Fibroblast of villous mesenchyme (primary cell): Measurements from ENCODE around the gene SEC14L2. TPM values are rescaled to one million over a fixed set of nuclear protein-coding genes. Genes with fewer than 3 reads are reported as not detected.
A peak's percentile ranks its signal among the peaks of the same experiment; 100 is the strongest.

Source experiments
- DNase-seq: peaks from one replicate; pipeline ENCODE4 v3.0.0-alpha.2; 2010; ENCODE audit warnings: low read depth
- H3K4me3 ChIP-seq: 2 replicates; pipeline ENCODE4 v1.5.1; 2011; ENCODE audit warnings: low read depth, mild to moderate bottlenecking, low read length
- CTCF ChIP-seq: IDR thresholded peaks from 2 replicates; pipeline ENCODE4 v1.5.1; 2012; ENCODE audit warnings: low read depth, mild to moderate bottlenecking, low read length; ENCODE audit not compliant: insufficient read depth
- total RNA-seq: library from RNA; depleted of rRNA; stranded (reverse); fragments of >200 nt; gene quantifications from 2 replicates; pipeline ENCODE4 v1.2.3, GENCODE V29; 2012

SEC14L2 gene
- total RNA-seq, 1 donor = 9.5 TPM

DNA sequence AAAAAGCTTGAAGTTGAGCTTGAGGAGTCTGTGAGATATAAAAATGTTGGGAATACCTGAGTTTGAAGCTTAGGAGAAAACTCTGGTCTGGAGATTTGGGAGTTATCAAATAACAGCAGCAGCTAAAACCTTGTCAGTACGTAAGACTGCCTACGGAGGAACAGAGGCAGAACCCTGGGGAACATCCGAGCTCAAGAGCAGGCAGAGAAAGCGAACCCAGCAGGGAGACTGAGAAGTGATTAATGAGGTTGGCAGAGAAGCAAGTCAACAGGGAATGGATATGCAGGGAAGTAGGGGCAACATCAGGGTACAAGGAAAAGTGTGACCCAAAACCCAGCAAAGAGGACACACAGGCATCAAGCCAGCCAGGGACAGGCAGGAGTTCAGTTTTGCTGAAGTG lies 16.2 kb downstream of the SEC14L2 start:
- H3K4me3 ChIP-seq = no peak overlapping the region
- no peak for TF ChIP-seq CTCF
- DNase-seq = no peak

DNA sequence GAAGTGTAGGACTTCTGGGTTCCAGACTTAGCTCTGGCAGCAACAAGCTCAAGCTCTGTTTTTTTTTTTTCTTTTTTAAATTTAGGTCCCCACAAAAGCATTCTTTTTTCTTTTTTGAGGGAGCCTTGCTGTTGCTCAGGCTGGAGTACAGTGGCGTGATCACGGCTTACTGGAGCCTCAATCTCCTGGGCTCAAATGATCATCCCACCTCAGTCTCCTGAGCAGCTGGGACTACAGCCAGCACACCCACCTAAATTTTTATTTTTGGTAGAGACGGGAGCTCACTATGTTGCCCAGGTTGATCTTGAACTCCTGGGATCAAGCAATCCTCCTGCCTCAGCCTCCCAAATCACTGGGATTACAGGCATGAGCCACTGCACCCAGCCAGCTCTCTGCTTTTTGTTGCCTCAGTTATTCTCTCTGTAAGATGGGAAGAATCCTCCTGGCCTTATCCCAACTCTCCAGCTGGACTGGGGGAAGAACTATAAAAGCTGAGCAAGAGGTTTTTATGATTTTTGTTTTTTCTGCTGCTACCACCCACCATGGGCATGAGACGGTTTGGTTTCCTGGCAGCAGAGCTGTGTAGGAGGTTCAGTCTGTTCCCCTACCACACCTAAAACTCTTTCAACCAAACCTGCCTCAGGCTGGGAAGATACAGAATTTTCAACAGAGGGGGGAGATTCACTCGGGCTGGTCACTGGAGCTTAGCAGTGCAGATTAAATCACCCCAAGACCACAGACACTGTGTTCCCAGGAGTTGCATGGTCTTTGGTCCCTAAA lies 17.1 kb downstream of the SEC14L2 start:
- TF ChIP-seq CTCF = no peak

DNA sequence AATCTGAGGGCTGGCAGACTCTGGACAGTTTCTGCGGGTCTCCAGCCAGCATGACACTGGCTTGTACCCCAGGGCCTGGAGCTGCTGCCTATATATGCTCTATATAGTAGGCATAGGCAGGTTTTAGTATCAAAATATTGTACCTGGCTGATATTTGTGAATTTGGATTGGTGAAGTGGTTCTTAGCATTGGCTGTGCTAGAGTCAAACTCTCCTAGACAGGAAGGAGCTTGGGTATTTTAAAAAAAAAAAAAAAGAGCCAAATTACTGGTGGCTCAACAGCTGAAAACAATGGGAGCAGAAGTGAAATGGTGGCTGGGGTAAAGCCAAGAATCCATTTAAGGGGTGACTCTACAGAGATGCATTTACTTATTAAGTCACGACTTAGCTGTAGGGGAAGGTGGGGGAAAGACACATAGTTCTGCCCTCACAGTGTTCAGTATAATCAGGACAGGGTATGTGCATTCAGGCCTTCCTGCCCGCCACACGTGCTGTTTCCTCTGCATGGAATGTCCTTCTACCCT lies 17.8 kb downstream of the SEC14L2 start:
- TF ChIP-seq CTCF = no peak
- H3K4me3 ChIP-seq = no peak overlapping the region
- DNase-seq = no peak

More for the DNA sequence above, 17.1 kb downstream of the SEC14L2 start:
- no peak overlapping the region for H3K4me3 ChIP-seq
- no peak for DNase-seq

DNA sequence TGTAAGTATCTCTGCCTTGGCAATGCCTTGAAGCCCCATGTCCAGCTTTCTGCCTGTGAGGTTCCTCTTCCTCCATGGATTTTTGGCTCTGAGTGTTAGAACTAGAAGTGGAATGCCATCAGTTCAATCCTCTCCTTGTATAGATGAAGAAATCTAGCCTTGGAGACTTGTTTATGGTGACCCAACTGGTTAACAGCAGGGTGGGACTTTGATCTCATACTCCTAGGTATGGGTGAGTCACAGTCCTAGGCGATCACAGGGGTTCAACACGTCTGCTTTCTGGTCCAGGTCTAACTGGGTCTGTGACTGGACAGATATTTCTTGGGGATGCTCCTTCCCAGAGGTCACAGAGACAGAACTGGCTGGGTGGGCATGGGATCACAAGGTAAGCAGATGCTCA lies 19.6 kb downstream of the SEC14L2 start:
- no peak for DNase-seq
- H3K4me3 ChIP-seq = no peak overlapping the region
- TF ChIP-seq CTCF = no peak

DNA sequence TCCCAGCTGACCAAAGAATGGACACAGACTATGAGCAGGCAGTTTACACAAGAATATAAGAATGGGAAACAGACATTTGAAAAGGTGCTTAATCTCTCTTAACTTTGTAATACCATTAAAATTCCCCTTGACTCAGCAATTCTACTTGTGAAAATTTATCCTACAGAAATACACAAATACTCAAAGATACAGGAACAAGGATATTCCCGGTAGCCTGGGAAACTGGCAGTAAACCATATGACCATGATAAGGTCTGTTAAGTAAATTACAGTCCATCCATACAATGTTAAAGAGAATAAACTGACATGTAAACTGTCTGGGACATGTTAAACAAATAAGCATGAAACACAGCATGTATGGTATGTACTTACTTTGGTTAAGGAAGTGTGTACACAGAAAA lies 20.0 kb downstream of the SEC14L2 start:
- DNase-seq = no peak
- no peak overlapping the region for H3K4me3 ChIP-seq
- no peak for TF ChIP-seq CTCF

DNA sequence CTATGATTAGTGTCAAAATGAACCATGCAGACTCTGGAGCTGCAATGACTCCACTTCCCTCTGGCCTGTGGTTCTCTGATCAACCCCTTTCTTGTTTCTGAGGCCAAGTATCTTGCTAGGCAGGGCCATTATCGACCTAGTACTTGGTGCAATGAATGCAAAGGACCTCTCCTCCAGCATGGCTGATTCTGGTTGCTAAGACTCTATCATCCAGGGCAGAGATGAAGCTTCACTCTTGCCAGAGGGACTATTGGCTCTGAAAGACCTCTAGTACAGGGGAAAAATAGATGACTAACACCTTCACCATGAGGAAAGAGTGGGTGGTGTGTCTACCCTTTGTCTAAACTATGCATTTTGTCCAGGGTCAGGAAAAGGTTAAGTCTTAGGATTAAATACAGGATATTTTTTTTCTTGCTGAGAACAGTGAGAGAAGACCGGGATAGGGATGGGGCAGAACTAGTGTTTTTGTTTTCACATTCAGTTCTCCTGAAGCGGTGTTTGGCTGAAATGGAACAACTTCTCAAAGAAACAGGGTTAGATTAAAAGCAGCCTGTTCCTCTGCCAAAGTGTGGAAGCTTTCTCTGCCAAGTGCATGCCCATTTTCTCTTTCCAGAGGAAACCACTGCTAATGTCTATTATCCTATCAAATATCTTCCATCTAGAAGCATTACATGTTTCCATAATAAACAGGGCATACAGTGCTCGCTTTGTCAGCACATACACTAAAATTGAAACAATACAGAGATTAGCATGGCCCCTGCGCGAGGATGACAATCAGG lies 23.7 kb downstream of the SEC14L2 start:
- no peak for TF ChIP-seq CTCF
- DNase-seq = peak; percentile 68
- H3K4me3 ChIP-seq = no peak overlapping the region
